Measurements from ENCODE around the gene EXOSC10. TPM values are rescaled to one million over a fixed set of nuclear protein-coding genes. Genes with fewer than 3 reads are reported as not detected.

Gene EXOSC10
- polyA plus RNA-seq, 2 of the 4 experiments (the other 2 are of a cell fraction) = 45.4 to 76.9 TPM

- ATAC-seq = no peak
- CTCF ChIA-PET = interaction anchor here (1.2 to 1.9 kb wide), 2 partner anchors 10 to 94 kb away, joined by 3 to 5 read pairs; no protein-coding TSS in a partner anchor
Measured at GRCh38 chr1:11131816-11132215, 32.1 kb upstream of the EXOSC10 start.

DNA sequence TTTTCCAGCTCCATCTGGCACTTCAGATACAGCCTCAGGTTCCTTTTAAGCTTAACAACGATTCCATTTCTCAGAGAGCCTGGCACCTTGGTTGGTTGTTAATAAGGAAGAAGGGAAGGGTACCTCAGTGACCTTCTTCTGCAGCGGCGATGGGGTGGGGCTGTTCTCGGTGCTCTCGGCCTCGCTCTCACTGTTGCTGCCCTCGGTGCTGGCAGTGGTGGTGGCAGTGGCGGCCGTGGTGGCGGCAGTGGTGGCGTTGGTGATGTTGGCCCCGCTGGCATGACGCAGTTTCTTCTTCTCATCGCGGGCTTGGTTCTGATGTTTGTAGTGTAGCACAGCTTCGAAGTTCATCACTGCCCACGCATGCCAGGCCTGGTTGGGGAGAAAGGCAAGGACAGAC lies 30.7 kb upstream of the EXOSC10 start:
- DNase-seq (ENCODE audit: low read depth in 1 of 2, low spot score in 1 of 2) (no peak), ATAC-seq (no peak), FAIRE-seq (no peak)
- TF ChIP-seq CBX8 (IDR thresholded peaks at IDR 0.05) (no peak), CTCF (IDR thresholded peaks at IDR 0.05) (no peak), FOSB (CRISPR knock-in tag; IDR thresholded peaks at IDR 0.05) (no peak), RNF2 (IDR thresholded peaks at IDR 0.05; ENCODE audit: borderline replicate concordance, low read depth) (no peak), MYC (IDR thresholded peaks at IDR 0.05; ENCODE audit: borderline replicate concordance, low read length) (no peak), CBX2 (IDR thresholded peaks at IDR 0.05; ENCODE audit: borderline replicate concordance, low read depth) (no peak), JUNB (IDR thresholded peaks at IDR 0.05) (no peak), NPAS2 (CRISPR knock-in tag; IDR thresholded peaks at IDR 0.05; ENCODE audit: borderline replicate concordance) (no peak), TP53 (CRISPR knock-in tag; IDR thresholded peaks at IDR 0.05) (no peak), ZFP36 (IDR thresholded peaks at IDR 0.05; ENCODE audit: borderline replicate concordance, partially characterized antibody) (no peak), ZSCAN20 (CRISPR knock-in tag; IDR thresholded peaks at IDR 0.05) (no peak), RCOR1 (IDR thresholded peaks at IDR 0.05; ENCODE audit: low read depth, low read length) (no peak), EHMT2 (IDR thresholded peaks at IDR 0.05; ENCODE audit: low read depth) (no peak), REST (IDR thresholded peaks at IDR 0.05) (no peak), POLR2A (IDR thresholded peaks at IDR 0.05; ENCODE audit: low read length) (no peak)
- TF ChIP-seq, protein P1, sequence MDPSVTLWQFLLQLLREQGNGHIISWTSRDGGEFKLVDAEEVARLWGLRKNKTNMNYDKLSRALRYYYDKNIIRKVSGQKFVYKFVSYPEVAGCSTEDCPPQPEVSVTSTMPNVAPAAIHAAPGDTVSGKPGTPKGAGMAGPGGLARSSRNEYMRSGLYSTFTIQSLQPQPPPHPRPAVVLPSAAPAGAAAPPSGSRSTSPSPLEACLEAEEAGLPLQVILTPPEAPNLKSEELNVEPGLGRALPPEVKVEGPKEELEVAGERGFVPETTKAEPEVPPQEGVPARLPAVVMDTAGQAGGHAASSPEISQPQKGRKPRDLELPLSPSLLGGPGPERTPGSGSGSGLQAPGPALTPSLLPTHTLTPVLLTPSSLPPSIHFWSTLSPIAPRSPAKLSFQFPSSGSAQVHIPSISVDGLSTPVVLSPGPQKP (IDR thresholded peaks at IDR 0.05; ENCODE audit: low read depth, low read length) = no peak
- Histone ChIP-seq H3K27ac (no peak overlapping the region), H3K9me3 (no peaks in the 10 kb centered on the region), H3K4me2 (no peak overlapping the region), H3K4me1 (peaks cover 6% of the 10 kb centered on the region; the same call in 1 of the 3 replicates), H3K4me3 (no peak overlapping the region)
- ChIA-PET CTCF (interaction anchor here (1.2 to 1.9 kb wide), 2 partner anchors 9 to 93 kb away, joined by 3 to 5 read pairs; no protein-coding TSS in a partner anchor), POLR2A (no interaction called here)
- WGBS (ENCODE audit: missing lambda C conversion rate) = 100% methylated on average over 5 of the region's 17 CpGs

More at GRCh38 chr1:11131816-11132215, 32.1 kb upstream of the EXOSC10 start:
- Histone ChIP-seq H3K4me2 (no peak overlapping the region), H3K4me3 (no peak overlapping the region), H3K9me3 (no peaks in the 10 kb centered on the region), H3K27ac (no peak overlapping the region), H3K4me1 (peaks cover 6% of the 10 kb centered on the region; the same call in 1 of the 3 replicates)
- POLR2A ChIA-PET = interaction anchor here (1.6 kb wide), 1 partner anchor 32 kb away, joined by 3 read pairs; the partner anchor contains the start of gene EXOSC10
- DNase-seq (ENCODE audit: low read depth in 1 of 2, low spot score in 1 of 2) = no peak
- no peak for TF ChIP-seq KDM1A (IDR thresholded peaks at IDR 0.05; ENCODE audit: low read depth)
- no peak for FAIRE-seq
- 49% methylated on average over 3 of the region's 3 CpGs for WGBS (ENCODE audit: missing lambda C conversion rate)

Data from A549 (cell line).